NCI-H1694 (cell line): ENCODE data around the gene TMEM238L.

Experiments used
- DNase-seq: peaks from one replicate; lab custom pipeline; 2025; lab: John Stamatoyannopoulos, UW

The TMEM238L gene

GRCh38 chr17:10804546-10804945 lies 647 bp upstream of the TMEM238L start:
- DNase-seq = no peak

DNA sequence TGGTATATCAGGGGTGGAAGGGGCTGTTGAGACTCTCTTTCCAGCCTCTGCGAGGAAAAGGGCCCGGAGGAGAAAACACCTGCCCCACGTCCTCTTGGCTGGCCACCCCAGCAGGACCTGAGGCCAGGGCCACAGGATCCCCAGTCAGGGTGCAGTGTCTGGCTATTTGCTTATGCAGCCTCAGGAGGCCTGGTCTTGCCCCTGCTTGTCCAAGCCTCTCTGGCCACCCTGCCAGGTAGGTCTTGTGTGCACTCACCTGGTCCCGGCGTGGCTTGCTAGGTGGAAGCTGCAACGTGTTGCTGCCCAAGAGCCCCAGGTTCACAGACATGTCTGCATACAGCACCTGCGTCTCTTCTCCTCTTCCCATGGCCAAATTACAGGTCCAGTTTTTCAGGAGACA lies 549 bp downstream of the TMEM238L start:
- DNase-seq = no peak

GRCh38 chr17:10802496-10803284 lies 1.2 kb downstream of the TMEM238L start:
- DNase-seq = no peak

DNA sequence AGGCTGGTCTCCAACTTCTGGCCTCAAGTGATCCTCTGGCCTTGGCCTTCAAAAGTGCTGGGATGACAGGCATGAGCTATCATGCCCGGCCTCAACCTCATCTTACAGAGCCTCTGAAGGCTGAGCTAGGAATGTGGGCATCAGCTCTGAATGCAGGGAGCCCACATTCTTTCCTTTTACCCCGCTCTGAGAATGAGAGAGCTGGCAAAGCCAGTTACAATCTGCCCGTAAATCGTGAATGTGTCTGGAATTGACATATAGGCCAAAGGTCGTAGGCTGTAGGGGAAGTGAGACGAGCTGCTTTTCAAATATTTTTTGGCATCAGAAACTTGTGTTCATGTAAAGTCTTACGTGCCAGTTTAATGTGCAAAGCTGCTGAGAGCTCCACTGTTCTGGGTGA lies 4.5 kb downstream of the TMEM238L start:
- DNase-seq = no peak

DNA sequence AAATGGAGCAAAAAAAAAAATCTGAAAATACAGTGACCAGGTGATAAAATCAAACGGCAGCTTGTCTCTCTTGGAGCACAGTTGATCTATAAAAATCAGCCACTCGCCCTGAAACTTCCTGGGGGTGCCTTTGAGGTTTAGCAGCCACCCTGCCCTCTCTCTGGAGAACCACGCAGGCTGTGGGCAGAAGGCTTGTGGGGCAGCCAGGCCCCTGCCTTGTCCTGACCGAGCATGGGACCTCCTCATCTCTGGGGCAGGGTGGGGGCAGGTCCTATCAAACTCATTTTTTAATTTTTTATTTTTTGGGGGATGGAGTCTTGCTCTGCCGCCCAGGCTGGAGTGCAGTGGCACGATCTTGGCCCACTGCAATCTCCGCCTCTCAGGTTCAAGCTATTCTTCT lies 5.0 kb downstream of the TMEM238L start:
- DNase-seq = no peak

DNA sequence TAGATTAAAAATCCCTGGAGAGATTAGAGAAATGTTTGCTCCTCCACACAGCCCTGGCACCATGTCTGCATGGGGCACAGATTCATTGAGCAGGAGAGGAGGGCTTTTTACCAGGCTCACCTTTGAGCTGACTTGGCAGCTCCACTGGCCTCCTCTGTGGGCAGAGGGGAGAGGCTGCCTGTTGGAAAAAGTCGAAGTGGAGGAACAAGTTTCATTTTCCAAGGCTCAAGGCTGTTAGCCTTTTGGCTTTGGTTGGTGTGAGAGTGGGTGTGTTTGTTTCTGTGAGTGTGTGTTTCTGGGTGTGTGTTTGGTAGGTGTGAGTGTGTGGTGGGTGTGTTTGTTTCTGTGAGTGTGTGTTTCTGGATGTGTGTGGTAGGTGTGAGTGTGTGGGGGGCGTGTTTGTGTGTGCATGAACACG lies 5.6 kb downstream of the TMEM238L start:
- DNase-seq = no peak

DNA sequence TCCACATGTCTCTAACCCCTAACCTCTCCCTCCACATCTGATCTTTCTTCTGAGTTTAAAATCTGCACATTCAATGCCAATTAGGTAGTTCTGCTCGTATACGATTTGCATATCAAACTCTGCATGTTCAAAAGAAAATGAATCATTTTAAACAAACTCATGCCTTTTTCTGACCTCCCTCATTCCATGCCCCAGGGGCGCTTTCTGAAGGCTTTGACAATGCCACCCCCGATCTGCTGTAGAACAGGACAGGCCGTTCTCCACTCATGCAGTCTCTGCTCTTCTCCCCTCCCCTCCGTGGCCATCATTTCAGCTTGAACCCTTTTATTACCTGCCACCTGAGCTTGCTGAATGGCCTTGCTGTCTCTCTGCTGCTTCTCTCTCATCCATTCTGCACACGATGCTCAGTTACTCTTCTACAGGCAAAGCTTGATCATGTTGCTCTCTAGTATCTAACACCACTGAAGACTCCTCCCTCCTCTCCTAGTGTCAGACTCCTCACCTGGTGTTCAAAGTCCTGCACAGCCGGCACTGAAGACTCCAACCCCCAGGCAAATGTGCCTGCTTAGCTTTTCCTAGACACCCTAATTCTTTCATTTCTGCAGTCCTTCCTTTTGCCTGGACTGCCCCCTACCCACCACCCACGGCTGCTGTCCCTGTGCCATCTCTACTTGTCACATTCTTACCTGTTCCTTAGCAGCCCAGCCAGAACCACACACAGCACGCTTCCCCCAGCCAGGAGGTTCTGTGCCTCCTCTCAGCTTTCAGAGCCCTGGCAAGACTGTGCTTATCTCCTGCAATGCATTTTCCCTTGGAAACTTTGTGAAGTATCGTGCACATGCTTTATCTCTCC lies 6.2 kb downstream of the TMEM238L start:
- DNase-seq = no peak

DNA sequence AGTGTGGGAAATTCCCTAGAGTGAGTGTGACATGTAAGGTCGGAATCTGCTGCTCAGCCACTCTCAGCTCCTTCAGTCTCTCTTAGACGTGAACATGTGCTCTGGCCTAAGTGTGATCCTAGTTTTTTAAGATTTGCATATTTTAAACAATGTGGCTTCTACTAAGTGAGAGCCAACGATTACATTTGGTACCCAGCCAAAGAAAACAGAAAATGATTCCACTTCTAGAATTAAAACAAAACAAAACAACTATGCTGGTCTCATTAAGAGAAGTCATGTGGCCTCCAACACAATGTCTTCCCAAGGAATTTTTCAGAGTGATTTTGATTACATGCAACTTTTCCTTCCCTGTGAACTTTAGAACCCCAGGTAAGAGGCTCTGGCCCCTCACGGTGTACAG lies 10.1 kb downstream of the TMEM238L start:
- DNase-seq = no peak

DNA sequence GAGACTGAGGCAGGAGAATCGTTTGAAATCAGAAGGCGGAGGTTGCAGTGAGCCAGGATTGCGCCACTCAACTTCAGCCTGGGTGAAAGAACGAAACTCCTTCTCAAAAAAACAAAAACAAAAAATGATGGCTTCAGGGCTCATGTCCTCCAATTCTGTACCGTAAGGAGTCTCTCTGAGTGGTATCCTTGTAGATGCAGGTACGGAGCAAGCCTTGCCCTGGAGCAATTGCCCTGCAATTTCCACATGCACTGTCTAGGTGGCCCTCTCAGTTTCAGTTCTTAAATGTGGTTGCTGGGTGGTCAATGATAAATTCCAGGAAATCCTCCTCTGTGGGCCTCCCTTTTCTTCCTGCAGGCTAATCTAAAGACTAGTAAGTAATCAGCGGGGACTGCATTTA lies 10.6 kb downstream of the TMEM238L start:
- no peak for DNase-seq

DNA sequence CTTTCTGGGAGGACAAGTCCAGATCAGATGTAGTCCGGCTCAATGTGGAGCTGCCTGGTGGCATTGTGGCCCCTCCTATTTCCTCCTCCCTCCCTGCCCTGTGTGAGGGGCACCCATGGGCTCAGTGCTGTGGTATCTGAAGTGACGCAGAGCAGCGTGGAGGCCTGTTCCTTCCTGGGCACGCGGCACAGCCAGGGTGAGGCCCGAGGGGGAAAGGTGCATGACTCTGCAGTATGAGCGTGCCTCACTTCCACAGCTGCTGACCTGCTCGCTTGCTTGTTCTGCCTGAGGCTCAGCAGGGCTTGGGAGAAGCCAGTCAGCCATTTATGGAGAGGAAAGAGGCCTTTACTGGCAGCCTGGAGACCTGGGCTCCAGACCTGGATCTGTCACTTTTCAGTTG lies 11.7 kb downstream of the TMEM238L start:
- DNase-seq = no peak

- no peak for DNase-seq
Measured at GRCh38 chr17:10790491-10791401, 13.2 kb downstream of the TMEM238L start.

DNA sequence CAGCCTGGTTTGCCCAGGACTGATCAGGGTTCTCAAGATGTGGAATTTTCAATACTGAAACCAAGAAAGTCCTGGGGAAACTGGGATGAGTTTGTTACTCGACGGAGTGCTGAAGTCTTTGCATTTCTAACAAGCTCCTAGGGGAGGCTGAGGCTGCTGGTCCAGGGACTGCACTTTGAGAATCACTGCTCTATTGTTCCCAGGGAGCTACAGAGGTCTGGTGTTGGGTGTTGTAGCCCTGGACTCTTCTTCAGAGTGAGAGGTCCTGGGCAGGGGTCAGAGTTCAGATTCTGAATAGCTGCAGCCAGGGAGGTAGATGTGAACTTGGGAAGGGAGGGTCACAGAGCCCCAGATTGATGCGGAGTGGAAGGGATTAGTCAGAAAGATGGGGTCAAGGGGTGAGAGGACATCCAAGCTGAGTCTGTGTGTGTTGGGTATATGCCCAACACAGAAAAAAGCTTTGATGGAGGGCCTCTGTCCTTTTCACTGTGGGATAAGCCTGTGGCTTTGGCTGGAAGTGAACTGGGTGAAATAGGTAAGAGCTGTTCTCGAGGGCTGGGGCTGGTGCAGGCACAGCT lies 14.1 kb downstream of the TMEM238L start:
- DNase-seq = no peak

DNA sequence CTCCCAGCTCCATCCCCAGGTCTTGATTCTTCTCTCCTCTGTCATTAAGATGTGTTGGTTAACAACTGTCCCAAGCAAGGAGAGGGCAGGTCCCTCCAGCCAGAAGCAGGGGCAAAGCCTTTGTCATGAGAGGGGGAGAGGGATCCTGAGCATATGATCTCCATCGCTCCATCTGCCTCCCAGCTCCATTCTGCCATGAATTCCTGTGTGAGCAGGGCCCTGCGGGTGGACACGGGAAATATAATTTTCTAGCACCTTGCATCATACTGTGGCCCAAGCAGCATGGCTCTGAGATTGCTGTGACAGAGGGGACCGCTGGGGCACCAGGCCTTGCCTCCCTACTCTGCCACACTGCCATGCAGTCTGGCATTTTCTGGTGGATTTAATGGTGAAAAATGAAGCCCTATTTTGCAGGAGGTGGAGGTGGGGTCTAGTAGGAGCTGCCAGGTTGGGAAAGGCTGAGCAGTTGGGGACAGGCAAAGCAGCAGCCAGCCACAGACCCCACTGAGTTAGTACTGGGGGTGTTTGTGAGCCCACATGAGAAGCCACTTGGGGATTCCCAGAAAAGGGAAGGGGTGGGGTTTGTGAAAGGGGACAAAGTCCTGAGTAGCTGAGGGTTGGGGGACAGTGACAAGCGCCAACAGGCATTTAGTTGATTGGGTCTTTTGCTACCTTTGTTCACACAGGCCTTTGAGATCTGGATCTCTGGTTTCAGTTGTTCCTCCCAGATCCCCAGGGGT lies 16.4 kb downstream of the TMEM238L start:
- no peak for DNase-seq

DNA sequence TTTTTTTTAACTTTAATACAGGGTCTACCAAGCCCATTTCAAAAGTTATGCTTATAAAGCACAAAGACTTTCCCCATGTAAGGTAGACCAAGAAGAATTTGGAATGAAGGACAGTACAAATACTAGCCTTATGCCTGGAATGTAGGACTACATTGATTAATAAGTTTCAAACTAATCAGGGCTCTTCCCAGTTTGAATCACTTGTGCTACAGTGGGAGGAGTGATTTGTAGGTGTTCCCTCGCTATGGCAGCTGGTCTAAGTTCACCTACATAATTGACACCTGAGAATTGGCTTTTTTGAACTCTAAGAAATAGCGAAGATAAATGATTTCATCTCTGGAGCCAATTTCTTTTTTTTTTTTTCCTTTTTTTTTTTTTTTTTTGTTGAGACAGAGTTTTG lies 18.6 kb downstream of the TMEM238L start:
- no peak for DNase-seq

DNA sequence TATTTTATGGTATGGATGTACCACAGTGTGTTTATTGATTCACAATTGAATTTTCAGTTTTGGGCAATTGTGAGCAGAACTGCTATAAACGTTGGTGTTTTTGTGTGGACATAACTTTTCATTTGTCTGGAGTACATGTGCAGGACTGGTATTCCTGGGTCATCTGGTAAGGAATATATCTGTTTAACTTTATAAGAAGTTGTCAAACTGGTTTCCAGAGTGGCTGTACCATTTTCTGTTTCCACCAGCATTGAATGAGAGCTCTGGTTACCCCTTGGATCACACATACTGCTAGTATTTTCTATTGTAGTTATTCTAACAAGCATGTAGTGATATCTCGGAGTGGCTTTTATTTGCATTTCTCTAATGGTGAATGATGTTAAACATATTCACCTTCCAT lies 24.3 kb downstream of the TMEM238L start:
- no peak for DNase-seq

DNA sequence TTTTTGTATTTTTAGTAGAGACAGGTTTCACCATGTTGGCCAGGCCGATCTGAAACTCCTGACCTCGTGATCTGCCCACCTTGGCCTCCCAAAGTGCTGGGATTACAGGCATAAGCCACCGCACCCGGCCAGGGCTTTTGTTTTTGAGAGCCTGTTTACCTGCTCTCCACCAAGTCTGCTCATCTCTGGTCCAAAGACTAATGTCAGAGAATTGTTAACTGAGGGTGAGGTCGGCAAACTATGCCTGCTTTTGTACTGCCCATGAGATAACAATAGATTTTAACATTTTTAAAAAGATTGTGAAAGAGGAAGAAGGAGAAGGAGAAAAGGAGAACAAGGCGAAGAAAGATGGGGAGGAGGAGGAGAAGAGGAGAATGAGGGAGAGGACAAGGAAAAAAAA lies 26.0 kb downstream of the TMEM238L start:
- no peak for DNase-seq

DNA sequence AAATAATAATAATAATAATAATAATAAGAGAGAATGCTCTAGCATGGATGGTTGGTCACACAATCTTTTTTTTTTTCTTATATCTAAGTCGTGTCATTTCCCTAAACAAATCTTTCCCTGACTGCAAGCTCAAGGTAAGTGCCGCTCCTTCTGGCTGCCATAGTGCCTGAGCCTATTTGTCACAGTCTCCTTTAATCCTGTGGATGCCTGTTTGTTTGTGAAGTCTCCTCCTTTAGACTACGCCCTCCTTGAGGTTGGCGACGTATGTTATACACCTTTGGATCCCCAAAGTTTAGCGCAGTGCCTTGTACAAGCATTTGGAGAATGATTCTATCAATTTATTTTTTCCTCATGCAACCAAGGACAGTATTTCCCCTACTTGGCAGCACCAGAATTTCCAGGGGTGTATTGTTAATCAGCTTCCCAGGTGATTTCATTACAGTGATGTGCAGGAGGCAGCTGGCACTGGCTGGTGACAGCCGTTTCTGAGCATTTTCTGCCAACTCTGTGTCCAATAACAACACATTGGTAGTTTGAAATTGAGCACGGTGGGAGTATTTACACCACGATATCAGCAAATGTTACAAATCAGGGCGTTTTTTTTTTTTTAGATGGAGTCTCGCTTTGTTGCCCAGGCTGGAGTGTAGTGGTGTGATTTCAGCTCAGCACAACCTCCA lies 26.6 kb downstream of the TMEM238L start:
- no peak for DNase-seq

DNA sequence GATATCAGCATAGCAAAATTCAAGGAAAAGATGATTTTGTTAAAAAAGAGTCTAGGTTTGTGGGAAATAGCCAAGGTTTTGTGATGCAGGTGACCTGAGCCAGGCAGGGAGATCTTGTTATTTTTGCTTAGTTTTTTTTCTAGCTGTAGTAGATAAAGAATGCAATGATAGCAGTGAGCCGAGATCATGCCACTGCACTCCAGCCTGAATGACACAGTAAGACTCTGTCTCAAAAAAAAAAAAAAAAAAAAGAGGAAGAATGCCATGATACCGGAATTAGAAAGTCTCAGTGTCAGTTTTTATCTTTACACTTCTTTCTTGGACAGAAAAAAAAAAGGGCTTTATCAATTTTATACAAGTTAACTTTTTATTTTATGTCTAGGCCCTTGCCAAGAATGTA lies 27.5 kb downstream of the TMEM238L start:
- no peak for DNase-seq

DNA sequence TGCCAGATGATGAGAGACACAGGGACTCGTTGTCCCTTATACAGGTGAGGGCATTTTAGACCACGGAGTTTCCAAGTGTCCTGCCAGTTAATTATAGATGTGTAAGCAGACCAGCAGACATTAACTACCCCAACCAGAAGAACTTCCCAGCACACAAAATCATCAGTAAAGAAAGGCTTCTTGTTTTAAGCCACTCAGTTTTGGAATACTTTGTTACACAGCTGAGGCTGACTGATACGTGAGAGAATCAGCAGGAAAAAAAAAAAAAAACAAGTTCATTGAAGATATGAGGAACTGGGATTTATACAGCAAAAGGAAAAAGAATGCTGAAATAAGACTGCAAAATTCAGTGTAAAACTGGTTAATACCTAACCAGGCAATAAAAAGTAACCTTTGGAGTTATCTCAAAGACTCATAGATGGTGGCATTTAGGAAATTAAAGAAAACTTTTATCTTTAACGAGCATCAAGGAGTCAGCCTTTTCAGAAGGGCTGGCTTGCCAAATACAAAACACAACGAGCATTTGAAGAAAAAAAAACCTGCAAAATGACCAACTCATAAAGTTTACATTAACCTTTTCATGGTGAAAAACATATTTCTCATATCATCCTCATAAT lies 28.1 kb downstream of the TMEM238L start:
- DNase-seq = no peak

DNA sequence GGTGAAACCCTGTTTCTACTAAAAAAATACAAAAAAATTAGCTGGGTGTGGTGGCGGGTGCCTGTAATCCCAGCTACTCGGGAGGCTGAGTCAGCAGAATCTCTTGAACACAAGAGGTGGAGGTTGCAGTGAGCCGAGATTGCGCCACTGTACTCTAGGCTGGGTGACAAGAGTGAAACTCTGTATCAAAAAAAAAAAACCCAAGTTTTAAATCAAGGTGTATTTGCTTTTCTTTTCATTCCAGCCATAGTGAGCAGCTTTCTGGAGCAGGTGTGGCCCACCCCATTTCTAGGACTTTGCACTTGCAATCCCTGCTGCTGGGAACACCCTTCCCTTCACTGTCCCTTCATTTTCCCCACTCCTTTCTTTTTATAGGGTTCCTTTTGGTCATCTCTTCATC lies 28.8 kb downstream of the TMEM238L start:
- DNase-seq = no peak
